H1 (cell line): ENCODE measurements around the gene RNF208. TPM values are rescaled to one million over a fixed set of nuclear protein-coding genes. Genes with fewer than 3 reads are reported as not detected.

Experiments
- CTCF ChIA-PET: fragments of 300-600 bp; sonication (Branson Sonifier 250); formaldehyde crosslinking; loops from one replicate; lab custom pipeline; 2021; ENCODE audit not compliant: partially characterized antibody; lab: Charles Lee
- POLR2A ChIA-PET: fragments of 300-600 bp; sonication (Branson Sonifier 250); formaldehyde crosslinking; loops from one replicate; lab custom pipeline; 2021; ENCODE audit warnings: inconsistent platforms; ENCODE audit not compliant: partially characterized antibody; lab: Charles Lee
- DNase-seq, 2 experiments: peaks; one replicate each; pipeline versions ENCODE4 v3.0.0 to v3.0.0-alpha.2; 2010 to 2022; ENCODE audit warnings: low spot score in 2 of 2, low read depth in 1 of 2, mixed read lengths in 1 of 2
- FAIRE-seq: peaks from 2 replicates; lab custom pipeline; 2011; peaks lifted over from hg19 to GRCh38; lab: Jason Lieb, UNC
- H2AFZ ChIP-seq: 2 replicates; pipeline ENCODE4 v1.8.1; 2012; ENCODE audit warnings: low read length, inconsistent platforms
- H2AK5ac ChIP-seq: 2 replicates; pipeline ENCODE4 v1.6.1; 2013; ENCODE audit warnings: low read depth, low read length
- H2BK120ac ChIP-seq: replicated peaks from 2 replicates; pipeline ENCODE3; 2013; ENCODE audit warnings: low read depth, low read length, inconsistent platforms
- H2BK12ac ChIP-seq: 2 replicates; pipeline ENCODE4 v1.6.1; 2013; ENCODE audit warnings: low read depth, low read length
- H2BK15ac ChIP-seq: 2 replicates; pipeline ENCODE4 v1.6.1; 2013; ENCODE audit warnings: low read length
- H2BK20ac ChIP-seq: 2 replicates; pipeline ENCODE4 v1.6.1; 2013; ENCODE audit warnings: low read length
- H2BK5ac ChIP-seq: 2 replicates; pipeline ENCODE4 v1.6.1; 2013; ENCODE audit warnings: low read depth, low read length
- H3K14ac ChIP-seq: 2 replicates; pipeline ENCODE4 v1.6.1; 2013; ENCODE audit warnings: inconsistent platforms; ENCODE audit not compliant: insufficient read length
- H3K18ac ChIP-seq: 2 replicates; pipeline ENCODE4 v1.6.1; 2013; ENCODE audit warnings: low read length; ENCODE audit errors: extremely low read depth
- H3K23ac ChIP-seq: 2 replicates; pipeline ENCODE4 v1.6.1; 2013; ENCODE audit warnings: inconsistent platforms; ENCODE audit not compliant: insufficient read length
- H3K23me2 ChIP-seq: 2 replicates; pipeline ENCODE4 v1.6.1; 2013; ENCODE audit warnings: low read depth, low read length
- H3K27ac ChIP-seq: 2 replicates; pipeline ENCODE4 v1.6.1; 2011; ENCODE audit warnings: low read depth, low read length, inconsistent platforms
- H3K27me3 ChIP-seq, 4 experiments: replicated peaks in 1 of 4; 1 replicate in 1 of 4; 2 replicates in 3 of 4; pipeline versions ENCODE4 v1.6.1 to v1.8.1; 2011 to 2013; ENCODE audit warnings: low read length in 3 of 4, mild to moderate bottlenecking in 3 of 4, inconsistent platforms in 2 of 4, mixed read lengths in 2 of 4, moderate library complexity in 1 of 4; ENCODE audit not compliant: control insufficient read depth in 3 of 4, insufficient read depth in 3 of 4; ENCODE audit errors: extremely low read depth in 1 of 4
- H3K36me3 ChIP-seq, 4 experiments: 2 replicates each; pipeline versions ENCODE4 v1.6.1 to v1.8.1; 2011 to 2013; ENCODE audit warnings: mild to moderate bottlenecking in 4 of 4, low read length in 3 of 4, moderate library complexity in 2 of 4, control low read depth in 1 of 4, inconsistent platforms in 1 of 4; ENCODE audit not compliant: insufficient read depth in 4 of 4, control insufficient read depth in 2 of 4
- H3K4ac ChIP-seq: replicated peaks from 2 replicates; pipeline ENCODE3; 2013; ENCODE audit warnings: low read length, low read depth, mixed read lengths, inconsistent platforms; ENCODE audit not compliant: insufficient read length
- H3K4me1 ChIP-seq, 4 experiments: replicated peaks in 1 of 4; 1 replicate in 1 of 4; 2 replicates in 3 of 4; pipeline versions ENCODE4 v1.6.1 to v1.8.1; 2011 to 2013; ENCODE audit warnings: low read length in 3 of 4, inconsistent platforms in 2 of 4, mixed read lengths in 1 of 4; ENCODE audit not compliant: insufficient read depth in 4 of 4, control insufficient read depth in 3 of 4
- H3K4me2 ChIP-seq, 2 experiments: 2 replicates each; pipeline versions ENCODE4 v1.6.1 to v1.8.1; 2011 to 2013; ENCODE audit warnings: low read depth in 2 of 2, low read length in 2 of 2, control low read depth in 1 of 2, inconsistent platforms in 1 of 2, mild to moderate bottlenecking in 1 of 2; ENCODE audit not compliant: insufficient read depth in 1 of 2
- H3K4me3 ChIP-seq, 4 experiments: fragments of 200-600, 300-600 bp in 1 of 4; sonication (generic), shearing (Covaris generic), sonication (Bioruptor Twin) in 1 of 4; 2 replicates each; pipeline versions ENCODE4 v1.5.1 to v1.8.1; 2011 to 2016; ENCODE audit warnings: low read length in 4 of 4, low read depth in 3 of 4, control low read depth in 2 of 4, inconsistent platforms in 2 of 4, mild to moderate bottlenecking in 2 of 4, mixed read lengths in 1 of 4, moderate library complexity in 1 of 4; ENCODE audit not compliant: insufficient read depth in 2 of 4; ENCODE audit errors: extremely low read depth in 1 of 4
- H3K56ac ChIP-seq: replicated peaks from 2 replicates; pipeline ENCODE3; 2013; ENCODE audit warnings: low read depth, mild to moderate bottlenecking, mixed read lengths, low read length, inconsistent platforms; ENCODE audit not compliant: insufficient read length
- H3K79me1 ChIP-seq: 2 replicates; pipeline ENCODE4 v1.6.1; 2013; ENCODE audit warnings: low read depth, low read length, control low read depth
- H3K79me2 ChIP-seq, 2 experiments: 2 replicates each; pipeline versions ENCODE4 v1.6.1 to v1.8.1; 2012 to 2013; ENCODE audit warnings: low read length in 2 of 2, mild to moderate bottlenecking in 2 of 2, inconsistent platforms in 1 of 2; ENCODE audit not compliant: insufficient read depth in 2 of 2, control insufficient read depth in 1 of 2
- H3K9ac ChIP-seq, 4 experiments: replicated peaks in 1 of 4; 1 replicate in 1 of 4; 2 replicates in 3 of 4; pipeline versions ENCODE4 v1.6.1 to v1.8.1; 2011 to 2013; ENCODE audit warnings: low read depth in 3 of 4, low read length in 3 of 4, control low read depth in 2 of 4, mild to moderate bottlenecking in 2 of 4, moderate library complexity in 2 of 4, inconsistent platforms in 1 of 4; ENCODE audit errors: extremely low read depth in 1 of 4
- H3K9me3 ChIP-seq, 2 experiments: 2 replicates each; pipeline versions ENCODE4 v1.6.1 to v1.8.1; 2012 to 2013; ENCODE audit warnings: mild to moderate bottlenecking in 2 of 2, moderate library complexity in 2 of 2, control low read depth in 1 of 2, inconsistent platforms in 1 of 2, low read depth in 1 of 2, low read length in 1 of 2, mixed read lengths in 1 of 2; ENCODE audit not compliant: insufficient read depth in 2 of 2
- H4K20me1 ChIP-seq, 2 experiments: replicated peaks in 1 of 2; 2 replicates each; pipeline versions ENCODE3 to v1.8.1; 2011 to 2013; ENCODE audit warnings: inconsistent platforms in 2 of 2, low read length in 2 of 2, mild to moderate bottlenecking in 1 of 2; ENCODE audit not compliant: insufficient read depth in 2 of 2, control insufficient read depth in 1 of 2
- H4K5ac ChIP-seq: 2 replicates; pipeline ENCODE4 v1.6.1; 2013; ENCODE audit warnings: low read length, low read depth, mixed read lengths, inconsistent platforms; ENCODE audit not compliant: insufficient read length
- H4K8ac ChIP-seq: 2 replicates; pipeline ENCODE4 v1.8.0; 2013; ENCODE audit warnings: mild to moderate bottlenecking, moderate library complexity, low read length, inconsistent platforms; ENCODE audit not compliant: insufficient read depth; ENCODE audit errors: extremely low read depth
- H4K91ac ChIP-seq: replicated peaks from 2 replicates; pipeline ENCODE3; 2013; ENCODE audit warnings: low read length, mixed read lengths, inconsistent platforms; ENCODE audit not compliant: insufficient read length
- CREB1 ChIP-seq: IDR thresholded peaks from 2 replicates; pipeline ENCODE4 v1.6.1; 2012; ENCODE audit warnings: inconsistent platforms
- GABPA ChIP-seq: IDR thresholded peaks from 2 replicates; pipeline ENCODE4 v1.6.1; 2011; ENCODE audit warnings: mild to moderate bottlenecking, low read length, moderate library complexity, borderline replicate concordance; ENCODE audit not compliant: insufficient read depth
- WGBS, 2 experiments: shearing (Covaris generic) in 1 of 2; methylation state at CpG; one replicate each; pipeline versions ENCODE4 v1.1.6 to v1.1.7; 2013 to 2015; ENCODE audit warnings: low lambda C conversion rate in 2 of 2, mixed read lengths in 2 of 2, inconsistent platforms in 1 of 2, low coverage in 1 of 2, missing lambda C conversion rate in 1 of 2; ENCODE audit not compliant: insufficient replicate concordance in 2 of 2, insufficient coverage in 1 of 2, insufficient read length in 1 of 2; ENCODE audit errors: extremely low coverage in 1 of 2, missing lambda C conversion rate in 1 of 2; 5-methylcytosine and 5-hydroxymethylcytosine counted together
- polyA plus RNA-seq, 7 experiments: library from polyadenylated mRNA; depleted of rRNA in 3 of 7; stranded (reverse) in 5 of 7; unstranded in 2 of 7; fragments of >200 nt in 5 of 7; fragments of 200-250 nt in 2 of 7; gene quantifications; 1 replicate in 5 of 7; 2 replicates in 1 of 7; 4 replicates in 1 of 7; pipeline versions ENCODE4 v1.2.1 to v1.2.3, GENCODE V29; 2011 to 2013; ENCODE audit warnings: missing spikeins in 2 of 7, mixed read lengths in 2 of 7
- total RNA-seq: library from RNA; stranded (reverse); fragmentation: NEBNext Ultra II Directional; extraction: Animal tissue kit (Norgen Biotek cat#: 25700); gene quantifications from 2 replicates; pipeline ENCODE4 v1.2.1, GENCODE V29; 2021

Gene RNF208
- total and polyA plus RNA-seq, 2 of the 8 experiments (the other 6 are each of a cell fraction or from before 2014, with no cell fraction given), result 2.7 to 7.7 TPM

DNA sequence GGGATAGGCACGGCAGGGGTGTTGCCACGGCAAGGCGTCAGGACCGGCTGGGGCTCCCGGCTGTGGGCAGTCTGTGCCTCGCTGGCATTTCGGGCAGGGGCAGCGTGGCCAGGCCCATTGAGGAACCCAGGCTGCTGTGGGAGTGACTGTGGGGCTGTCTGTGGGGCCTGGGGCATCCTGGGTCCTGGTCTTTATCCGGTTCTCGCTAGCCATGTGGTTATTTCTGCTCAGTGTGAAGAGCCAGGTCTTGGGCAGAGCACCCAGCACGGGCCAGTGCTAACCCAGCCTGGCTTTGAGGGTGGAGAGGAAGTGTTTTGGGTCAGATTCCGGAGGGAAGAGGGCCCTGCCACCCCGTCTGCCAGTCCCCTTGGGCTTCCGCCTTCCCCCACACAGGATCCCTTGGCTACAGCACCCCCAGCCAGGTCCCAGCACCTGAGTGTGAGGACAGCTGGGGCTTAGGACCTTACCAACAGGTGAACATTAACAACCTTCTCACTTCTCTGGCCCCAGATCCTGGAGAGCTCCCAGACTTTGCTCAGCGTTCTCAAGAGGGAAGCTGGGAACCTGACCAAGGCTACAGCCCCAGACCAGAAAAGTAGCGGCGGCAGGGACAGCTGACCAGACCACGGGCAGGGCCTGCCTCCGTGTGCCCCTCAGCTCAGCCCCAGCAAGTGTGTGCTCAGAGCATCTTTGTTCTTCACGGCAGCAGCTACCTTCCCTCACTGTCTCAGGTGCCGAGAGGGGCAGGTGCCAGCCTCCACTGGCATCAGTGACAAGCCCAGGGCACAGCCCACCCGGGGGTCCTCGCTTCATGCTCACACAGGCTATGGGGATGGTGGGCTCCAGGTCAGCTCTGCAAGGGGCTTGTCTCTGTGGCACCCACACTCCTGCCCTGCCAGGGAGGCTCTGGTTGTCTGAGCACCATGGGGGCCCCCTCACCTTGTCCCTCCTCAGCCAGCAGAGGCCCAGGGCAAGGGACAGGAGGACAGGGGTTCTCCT is 32.4 kb downstream of the RNF208 start:
- Histone ChIP-seq H4K8ac (peak overlapping the region; percentile 59; the same call in 1 of the 2 replicates), H2BK12ac (no peak overlapping the region), H3K36me3 (peaks cover 0 to 4% (median 3%) of the 10 kb centered on the region in 4 experiments; a peak in 4 of 8 replicates), H4K91ac (no peak overlapping the region), H3K14ac (no peak overlapping the region), H2BK20ac (no peak overlapping the region), H3K23ac (no peak overlapping the region), H3K9ac (peak overlapping the region in 2 of 4 experiments; percentile 78 to 80; a peak in 4 of 7 replicates), H2AK5ac (no peak overlapping the region; the same call in 1 of the 2 replicates), H2BK120ac (no peak overlapping the region), H3K27me3 (no peaks in the 10 kb centered on the region; a peak in 1 of 7 replicates), H3K4me1 (peaks cover 0 to 24% (median 9%) of the 10 kb centered on the region in 4 experiments; a peak in 6 of 7 replicates), H2BK15ac (no peak overlapping the region), H3K23me2 (peaks cover 8% of the 10 kb centered on the region; the same call in 1 of the 2 replicates), H3K4me3 (peak overlapping the region; percentile 71 to 92 (median 82)), H3K79me2 (peaks cover 0 to 30% of the 10 kb centered on the region in 2 experiments; a peak in 2 of 4 replicates), H2AFZ (no peak overlapping the region), H3K9me3 (no peaks in the 10 kb centered on the region), H4K5ac (no peak overlapping the region), H4K20me1 (peaks cover 11 to 29% of the 10 kb centered on the region in 2 experiments), H3K4ac (no peak overlapping the region), H3K27ac (no peak overlapping the region), H3K4me2 (peak overlapping the region; percentile 76 to 99), H2BK5ac (no peak overlapping the region), H3K79me1 (peaks cover 9% of the 10 kb centered on the region; the same call in 1 of the 2 replicates), H3K18ac (no peak overlapping the region), H3K56ac (no peak overlapping the region)
- ChIA-PET CTCF (interaction anchor here (0.5 to 14.0 kb wide), 25 partner anchors 9 to 389 kb away, joined by 3 to 204 read pairs (median 4); partner anchors contain the start of genes CYSRT1, LRRC26, NDOR1 and NELFB), POLR2A (interaction anchor here (0.9 to 11.0 kb wide), 17 partner anchors 9 to 122 kb away, joined by 3 to 107 read pairs (median 8); partner anchors contain the start of genes CYSRT1, NDOR1, RNF208 and RNF224)
- DNase-seq (no peak), FAIRE-seq (no peak)
- TF ChIP-seq CREB1 (no peak), GABPA (0 out of 2 replicates have a peak, but pooled peaks have one; percentile 44)
- 56% methylated on average over 23 of the region's 23 CpGs; no CpG with 5 or more reads in 1 of the 2 experiments for WGBS, 2 experiments
